Kidney epithelial cell (primary cell): ENCODE measurements around the gene SMAP2. TPM values are rescaled to one million over a fixed set of nuclear protein-coding genes. Genes with fewer than 3 reads are reported as not detected.
"Not testable (repeated sequence)": the region's sequence is repeated elsewhere in the genome, so short reads cannot be mapped to it uniquely, and the experiment has no call there.

Experiments
- DNase-seq: peaks from one replicate; pipeline ENCODE4 v3.0.0-alpha.2; 2010; ENCODE audit warnings: low read depth
- H3K27me3 ChIP-seq: 2 replicates; pipeline ENCODE4 v1.6.0; 2011; ENCODE audit warnings: low read length; ENCODE audit not compliant: control insufficient read depth, insufficient read depth
- H3K36me3 ChIP-seq: 2 replicates; pipeline ENCODE4 v1.5.1; 2011; ENCODE audit warnings: low read length; ENCODE audit not compliant: control insufficient read depth, insufficient read depth
- H3K4me3 ChIP-seq: 2 replicates; pipeline ENCODE4 v1.5.1; 2011; ENCODE audit warnings: low read depth, mild to moderate bottlenecking, control low read depth, low read length
- CTCF ChIP-seq: IDR thresholded peaks from 2 replicates; pipeline ENCODE4 v1.5.1; 2011; ENCODE audit warnings: mild to moderate bottlenecking, moderate library complexity, low read length, control low read depth, inconsistent platforms; ENCODE audit not compliant: insufficient read depth, poor library complexity, severe bottlenecking
- total RNA-seq: library from RNA; depleted of rRNA; stranded (reverse); fragments of >200 nt; gene quantifications from 2 replicates; pipeline ENCODE4 v1.2.3, GENCODE V29; 2015

The SMAP2 gene
- total RNA-seq, 1 donor from 2014 or later = 13.8 TPM

- H3K4me3 ChIP-seq = no peak overlapping the region
- no peak for TF ChIP-seq CTCF
These were observed 12.8 kb downstream of the SMAP2 start for GRCh38 chr1:40386359-40386723.

GRCh38 chr1:40386796-40387195 lies 13.3 kb downstream of the SMAP2 start:
- TF ChIP-seq CTCF = no peak
- Histone ChIP-seq H3K27me3 (no peaks in the 10 kb centered on the region), H3K36me3 (no peaks in the 10 kb centered on the region), H3K4me3 (no peak overlapping the region)
- DNase-seq = no peak

More at GRCh38 chr1:40386359-40386723, 12.8 kb downstream of the SMAP2 start:
- H3K36me3 ChIP-seq = no peaks in the 10 kb centered on the region
- H3K27me3 ChIP-seq = no peaks in the 10 kb centered on the region
- DNase-seq = no peak

- DNase-seq, H3K36me3 ChIP-seq, H3K27me3 ChIP-seq, H3K4me3 ChIP-seq: not testable (repeated sequence)
These were observed 14.1 kb downstream of the SMAP2 start for GRCh38 chr1:40387381-40388306.

- not testable (repeated sequence) for H3K27me3 ChIP-seq, H3K36me3 ChIP-seq, H3K4me3 ChIP-seq, DNase-seq
These were observed 15.2 kb downstream of the SMAP2 start for GRCh38 chr1:40388456-40389321.

- DNase-seq = no peak
These were observed 15.8 kb downstream of the SMAP2 start for GRCh38 chr1:40389322-40389803.

GRCh38 chr1:40389871-40390560 lies 16.5 kb downstream of the SMAP2 start:
- H3K4me3 ChIP-seq = no peak overlapping the region
- no peak for TF ChIP-seq CTCF
- H3K36me3 ChIP-seq = no peaks in the 10 kb centered on the region
- no peak for DNase-seq
- no peaks in the 10 kb centered on the region for H3K27me3 ChIP-seq

More at GRCh38 chr1:40389322-40389803, 15.8 kb downstream of the SMAP2 start:
- Histone ChIP-seq H3K36me3 (no peaks in the 10 kb centered on the region), H3K27me3 (no peaks in the 10 kb centered on the region), H3K4me3 (no peak overlapping the region)
- TF ChIP-seq CTCF = no peak
